Kidney capillary endothelial cell (primary cell): ENCODE results near the gene TAGAP.
A peak's percentile ranks its signal among the peaks of the same experiment; 100 is the strongest.
"Not testable (repeated sequence)": the region's sequence is repeated elsewhere in the genome, so short reads cannot be mapped to it uniquely, and the experiment has no call there.

Experiments
- DNase-seq: peaks from one replicate; pipeline ENCODE4 v3.0.0-alpha.2; 2018; ENCODE audit warnings: low spot score

Gene TAGAP

GRCh38 chr6:159043947-159044346, 844 bp downstream of the TAGAP start:
- DNase-seq, result no peak

- no peak for DNase-seq
Observed at GRCh38 chr6:159043251-159043650, 1.5 kb downstream of the TAGAP start.

- no peak for DNase-seq
Observed at GRCh38 chr6:159042826-159043181, 2.0 kb downstream of the TAGAP start.

GRCh38 chr6:159042003-159042825, 2.6 kb downstream of the TAGAP start:
- DNase-seq, result peak; percentile 51

- no peak for DNase-seq
Observed at GRCh38 chr6:159041181-159041580, 3.6 kb downstream of the TAGAP start.

GRCh38 chr6:159039885-159040258, 4.9 kb downstream of the TAGAP start:
- DNase-seq, result no peak

- DNase-seq, result no peak
Observed at GRCh38 chr6:159038914-159039884, 5.6 kb downstream of the TAGAP start.

GRCh38 chr6:159038318-159038717, 6.5 kb downstream of the TAGAP start:
- DNase-seq, result not testable (repeated sequence)

GRCh38 chr6:159037756-159038290, 7.0 kb downstream of the TAGAP start:
- no peak for DNase-seq

- DNase-seq, result no peak
Observed at GRCh38 chr6:159036673-159037072, 8.1 kb downstream of the TAGAP start.

- DNase-seq, result no peak
Observed at GRCh38 chr6:159035891-159036290, 8.9 kb downstream of the TAGAP start.

- DNase-seq, result no peak
Observed at GRCh38 chr6:159033160-159034049, 11.4 kb downstream of the TAGAP start.

- no peak for DNase-seq
Observed at GRCh38 chr6:159031846-159032245, 12.9 kb downstream of the TAGAP start.

GRCh38 chr6:159030168-159030567, 14.6 kb downstream of the TAGAP start:
- no peak for DNase-seq

GRCh38 chr6:159025224-159025623, 19.6 kb downstream of the TAGAP start:
- not testable (repeated sequence) for DNase-seq

- DNase-seq, result no peak
Observed at GRCh38 chr6:159023893-159024292, 20.9 kb downstream of the TAGAP start.

- DNase-seq, result no peak
Observed at GRCh38 chr6:159020011-159020410, 24.8 kb downstream of the TAGAP start.

- no peak for DNase-seq
Observed at GRCh38 chr6:159017757-159018559, 26.8 kb downstream of the TAGAP start.

- DNase-seq, result no peak
Observed at GRCh38 chr6:159014406-159014805, 30.4 kb downstream of the TAGAP start.

GRCh38 chr6:159013229-159013628, 31.6 kb downstream of the TAGAP start:
- DNase-seq, result no peak

- no peak for DNase-seq
Observed at GRCh38 chr6:159012201-159012600, 32.6 kb downstream of the TAGAP start.
